ENCODE results near the gene TMX4.

- TF ChIP-seq POLR2A (IDR thresholded peaks at IDR 0.05; ENCODE audit: control extremely low read depth in 1 of 2, low read depth in 2 of 2, low read length in 2 of 2): no peak
- no peak for TF ChIP-seq TAF7 (optimal IDR thresholded peaks at IDR 0.05; ENCODE audit: borderline replicate concordance, low read depth, low read length)
- no peak for TF ChIP-seq EP300 (IDR thresholded peaks at IDR 0.05; ENCODE audit: borderline replicate concordance in 1 of 2, low read depth in 2 of 2, low read length in 2 of 2)
Observed at GRCh38 chr20:7971536-7972280, 47.9 kb downstream of the TMX4 start.

Data from H1 (cell line).